Adrenal gland (tissue), 12 donors: ENCODE measurements around the gene FLNA. TPM values are rescaled to one million over a fixed set of nuclear protein-coding genes. Genes with fewer than 3 reads are reported as not detected.

Experiments used
- DNase-seq, 7 donors: peaks; one replicate each; pipeline ENCODE4 v3.0.0-alpha.2; 2019 to 2020
- H3K27ac ChIP-seq, 5 donors: fragments of 200-600 bp; sonication (generic) in 4 of 5; 1 replicate in 3 of 5; 2 replicates in 2 of 5; pipeline versions ENCODE4 v1.5.1 to v1.8.0; 2016 to 2020; ENCODE audit warnings: mild to moderate bottlenecking in 1 of 5
- H3K27me3 ChIP-seq: fragments of 200-600 bp; 2 replicates; pipeline ENCODE4 v1.8.0; 2021
- H3K36me3 ChIP-seq, 2 donors: fragments of 200-600 bp; replicated peaks in 1 of 2; 1 replicate in 1 of 2; 2 replicates in 1 of 2; pipeline versions ENCODE4 v1.5.1 to v1.8.0; 2018 to 2022
- H3K4me1 ChIP-seq, 2 donors: fragments of 200-600 bp; replicated peaks in 1 of 2; 1 replicate in 1 of 2; 2 replicates in 1 of 2; pipeline versions ENCODE4 v1.5.1 to v1.8.0; 2018 to 2021
- H3K4me3 ChIP-seq, 4 donors: fragments of 200-600 bp; sonication (generic) in 3 of 4; one replicate each; pipeline ENCODE4 v1.5.1; 2016 to 2018
- H3K9me3 ChIP-seq, 3 donors: fragments of 200-600 bp; sonication (generic) in 1 of 3; replicated peaks in 1 of 3; 1 replicate in 2 of 3; 2 replicates in 1 of 3; pipeline versions ENCODE4 v1.5.1 to v1.8.0; 2016 to 2021
- POLR2A ChIP-seq, 2 donors: fragments of 450-650 bp; IDR thresholded peaks; one replicate each; pipeline ENCODE4 v1.6.1; 2017; ENCODE audit warnings: antibody characterized with exemption in 2 of 2, mild to moderate bottlenecking in 2 of 2, moderate library complexity in 1 of 2
- WGBS, 4 donors: extraction: QIAGEN DNeasy Blood & Tissue Kit in 2 of 4; methylation state at CpG; one replicate each; pipeline versions ENCODE4 v1.1.5 to v1.1.7; 2013 to 2017; 5-methylcytosine and 5-hydroxymethylcytosine counted together
- intact Hi-C, 2 donors: fragments of 100-400 bp; cut with DNase I; formaldehyde crosslinking; loops; one replicate each; pipeline versions ENCODE4 v1.14.1 to v1.15.0; 2022 to 2023
- polyA plus RNA-seq, 3 donors: library from polyadenylated mRNA; stranded (reverse); fragments of 200-250 nt in 2 of 3; fragments of 350-450 nt in 1 of 3; fragmentation: Illumina TruSeq in 1 of 3; extraction: RNeasy Lipid Tissue Mini Kit (QIAGEN cat#74804) in 1 of 3; gene quantifications; one replicate each; pipeline ENCODE4 v1.2.3, GENCODE V29; 2013 to 2014
- total RNA-seq, 9 donors: library from RNA; depleted of rRNA in 4 of 9; stranded (reverse); fragments of >200 nt in 4 of 9; fragments of 120-200 nt in 1 of 9; fragmentation: NEBNext Ultra II Directional in 1 of 9; extraction: Animal tissue kit (Norgen Biotek cat#: 25700) in 1 of 9; gene quantifications; one replicate each; pipeline versions ENCODE4 v1.1.0 to v1.2.4, GENCODE V29; 2013 to 2023
- TF ChIP-seq, protein P1 (sequence below), 6 experiments: fragments of 450-650 bp in 4 of 6; fragments of 200-600 bp in 2 of 6; sonication (generic) in 1 of 6; IDR thresholded peaks; 1 replicate in 5 of 6; 2 replicates in 1 of 6; pipeline versions ENCODE4 v1.5.1 to v1.8.0; 2016 to 2021; ENCODE audit warnings: antibody characterized with exemption in 6 of 6, mild to moderate bottlenecking in 2 of 6, moderate library complexity in 1 of 6
- donor health status: healthy with polysubstance abuse.
- donor health status: Bipolar disorder and iron deficiency.
- donor health status: DM: yes; HTN: yes; CAD: no.
- donor health status: DM: no; HTN: no; CAD: no.
- donor health status: DM: no; HTN: no; CAD: no.
- donor health status: DM: yes; HTN: yes; CAD: no.

The FLNA gene
- total and polyA plus RNA-seq, 12 donors: 57.0 to 979 (median 504) TPM

GRCh38 chrX:154378059-154378798 is 3.8 kb upstream of the FLNA start:
- Histone ChIP-seq H3K27ac (peak overlapping the region; percentile 81 to 98 (median 91)), H3K4me1 (peaks cover 4 to 8% of the 10 kb centered on the region in 2 donors), H3K4me3 (peak overlapping the region in 2 of 4 donors; percentile 10 to 44), H3K36me3 (no peaks in the 10 kb centered on the region), H3K9me3 (no peaks in the 10 kb centered on the region), H3K27me3 (no peaks in the 10 kb centered on the region)
- intact Hi-C loops: no loop called here
- TF ChIP-seq, protein P1, sequence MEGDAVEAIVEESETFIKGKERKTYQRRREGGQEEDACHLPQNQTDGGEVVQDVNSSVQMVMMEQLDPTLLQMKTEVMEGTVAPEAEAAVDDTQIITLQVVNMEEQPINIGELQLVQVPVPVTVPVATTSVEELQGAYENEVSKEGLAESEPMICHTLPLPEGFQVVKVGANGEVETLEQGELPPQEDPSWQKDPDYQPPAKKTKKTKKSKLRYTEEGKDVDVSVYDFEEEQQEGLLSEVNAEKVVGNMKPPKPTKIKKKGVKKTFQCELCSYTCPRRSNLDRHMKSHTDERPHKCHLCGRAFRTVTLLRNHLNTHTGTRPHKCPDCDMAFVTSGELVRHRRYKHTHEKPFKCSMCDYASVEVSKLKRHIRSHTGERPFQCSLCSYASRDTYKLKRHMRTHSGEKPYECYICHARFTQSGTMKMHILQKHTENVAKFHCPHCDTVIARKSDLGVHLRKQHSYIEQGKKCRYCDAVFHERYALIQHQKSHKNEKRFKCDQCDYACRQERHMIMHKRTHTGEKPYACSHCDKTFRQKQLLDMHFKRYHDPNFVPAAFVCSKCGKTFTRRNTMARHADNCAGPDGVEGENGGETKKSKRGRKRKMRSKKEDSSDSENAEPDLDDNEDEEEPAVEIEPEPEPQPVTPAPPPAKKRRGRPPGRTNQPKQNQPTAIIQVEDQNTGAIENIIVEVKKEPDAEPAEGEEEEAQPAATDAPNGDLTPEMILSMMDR (IDR thresholded peaks at IDR 0.05): no peak
- peak; percentile 70 to 81 for TF ChIP-seq POLR2A (IDR thresholded peaks at IDR 0.05)
- DNase-seq: peak; percentile 62 to 73 (median 64)
- 0 to 58% (median 18%) methylated on average over 5 to 77 of the region's 79 CpGs for WGBS, 4 donors

DNA sequence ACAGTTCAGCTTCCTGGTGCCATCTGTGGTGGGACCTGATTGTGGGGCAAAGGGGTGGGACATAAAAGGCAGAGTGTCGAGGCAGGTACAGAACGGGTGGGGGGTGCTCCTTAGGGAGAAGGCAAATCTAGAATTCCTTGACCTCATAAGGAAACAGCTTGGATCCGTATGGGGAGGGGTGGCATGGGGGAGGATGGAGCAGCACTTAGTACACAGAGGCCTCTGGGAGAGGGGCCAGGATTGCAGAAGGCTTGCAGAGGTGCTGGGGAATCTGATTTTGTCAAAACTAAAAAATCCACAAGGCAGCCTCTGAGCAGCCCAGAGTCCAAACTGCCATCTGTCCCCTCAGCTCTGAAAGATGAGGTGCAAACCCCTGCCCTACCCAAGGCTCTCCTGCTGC is 2.3 kb upstream of the FLNA start:
- H3K4me1 ChIP-seq: peaks cover 4 to 8% of the 10 kb centered on the region in 2 donors
- WGBS, 4 donors: 61 to 73% (median 72%) methylated on average over 3 of the region's 3 CpGs
- no peak overlapping the region for H3K4me3 ChIP-seq
- H3K27ac ChIP-seq: peak overlapping the region in 1 of 5 donors; percentile 98
- no peak for TF ChIP-seq POLR2A (IDR thresholded peaks at IDR 0.05)
- TF ChIP-seq, protein P1 (IDR thresholded peaks at IDR 0.05): no peak
- DNase-seq: no peak
- intact Hi-C loops: no loop called here
- H3K9me3 ChIP-seq: no peaks in the 10 kb centered on the region
- H3K36me3 ChIP-seq: no peaks in the 10 kb centered on the region
- no peaks in the 10 kb centered on the region for H3K27me3 ChIP-seq

GRCh38 chrX:154375156-154375504 is 696 bp upstream of the FLNA start:
- H3K36me3 ChIP-seq: no peaks in the 10 kb centered on the region
- H3K27ac ChIP-seq: peak overlapping the region in 2 of 5 donors; percentile 57 to 63
- H3K4me3 ChIP-seq: no peak overlapping the region
- H3K4me1 ChIP-seq: peaks cover 3% of the 10 kb centered on the region in 2 donors
- no peak for DNase-seq
- no peaks in the 10 kb centered on the region for H3K27me3 ChIP-seq
- intact Hi-C loops: no loop called here
- TF ChIP-seq, protein P1 (IDR thresholded peaks at IDR 0.05): no peak
- no peak for TF ChIP-seq POLR2A (IDR thresholded peaks at IDR 0.05)
- no peaks in the 10 kb centered on the region for H3K9me3 ChIP-seq
- WGBS, 4 donors: 81 to 89% (median 85%) methylated on average over 9 to 10 of the region's 10 CpGs

DNA sequence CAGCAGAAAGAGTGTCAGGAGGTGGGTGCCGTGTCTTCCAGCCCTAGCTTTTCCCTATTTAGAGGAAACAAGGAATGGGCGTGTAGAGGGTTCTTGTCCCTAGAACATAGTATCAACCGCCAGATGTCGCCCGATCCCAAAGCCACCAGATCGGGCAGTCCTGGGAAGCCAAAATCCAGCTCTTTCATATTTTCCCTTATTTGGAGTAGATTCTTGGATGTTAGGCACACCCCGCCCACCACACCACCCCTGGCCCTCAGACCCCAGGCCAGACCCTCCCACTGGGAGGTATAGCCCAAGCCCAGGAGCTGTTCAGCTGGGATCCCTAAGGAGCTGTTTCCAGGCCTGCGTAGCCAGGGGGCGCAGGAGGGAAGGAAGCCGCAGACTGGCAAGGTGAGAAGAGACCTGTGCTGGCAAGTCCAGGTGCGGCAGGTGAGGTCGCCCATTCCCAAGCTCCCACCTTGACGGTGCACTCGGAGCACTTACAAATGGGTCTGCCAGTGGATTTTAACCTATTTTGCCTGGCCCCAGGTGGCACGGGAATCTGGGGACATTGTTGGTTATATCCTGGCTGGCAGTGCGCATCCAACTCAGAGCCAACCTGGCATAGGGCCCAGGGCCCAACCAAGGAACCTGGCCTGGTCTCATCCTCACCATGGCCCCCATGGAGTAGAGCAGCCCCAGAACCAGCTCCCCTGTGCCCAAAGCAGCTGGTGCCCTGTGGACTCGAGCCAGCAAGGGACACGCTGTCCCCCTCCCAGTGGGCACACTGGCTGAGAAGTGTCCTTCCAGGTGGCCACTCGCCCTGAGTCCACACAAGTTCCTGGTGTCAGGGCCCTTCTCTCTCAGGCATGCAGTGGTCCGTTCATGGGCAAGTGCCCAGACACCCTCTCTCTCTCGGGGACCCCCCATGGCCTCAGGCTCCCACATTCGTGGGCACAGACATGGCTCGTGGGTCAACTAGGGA is 811 bp downstream of the FLNA start:
- Histone ChIP-seq H3K27ac (peak overlapping the region in 2 of 5 donors; percentile 63 to 66), H3K4me1 (peaks cover 0 to 3% of the 10 kb centered on the region in 2 donors), H3K9me3 (no peaks in the 10 kb centered on the region), H3K27me3 (no peaks in the 10 kb centered on the region), H3K4me3 (peak overlapping the region in 1 of 4 donors; percentile 30), H3K36me3 (no peaks in the 10 kb centered on the region)
- intact Hi-C loops: no loop called here
- TF ChIP-seq, protein P1 (IDR thresholded peaks at IDR 0.05): peak; percentile 33 to 59 (median 50)
- no peak for TF ChIP-seq POLR2A (IDR thresholded peaks at IDR 0.05)
- peak in 6 of 7 donors; percentile 55 to 84 (median 70) for DNase-seq
- WGBS, 4 donors: 0 to 47% (median 26%) methylated on average over 10 to 23 of the region's 23 CpGs
